Nephron progenitor cell (in vitro differentiated cells): Measurements from ENCODE around the gene OVAAL.

Experiments used
- DNase-seq: peaks from one replicate; pipeline ENCODE4 v3.0.0; 2021
- H3K27ac Mint-ChIP-seq: 2 replicates; pipeline ENCODE4 v1.8.0; 2021; ENCODE audit warnings: mild to moderate bottlenecking, moderate library complexity, mixed read lengths
- H3K27me3 Mint-ChIP-seq: 2 replicates; pipeline ENCODE4 v1.8.0; 2021; ENCODE audit warnings: mild to moderate bottlenecking, low read depth, mixed read lengths; ENCODE audit not compliant: poor library complexity
- H3K36me3 Mint-ChIP-seq: 2 replicates; pipeline ENCODE4 v1.8.0; 2021; ENCODE audit warnings: low read depth, mixed read lengths
- H3K4me1 Mint-ChIP-seq: 2 replicates; pipeline ENCODE4 v1.8.0; 2021; ENCODE audit warnings: mixed read lengths
- H3K4me3 Mint-ChIP-seq: 2 replicates; pipeline ENCODE4 v1.8.0; 2021; ENCODE audit warnings: mild to moderate bottlenecking, moderate library complexity, mixed read lengths
- H3K9me3 Mint-ChIP-seq: 2 replicates; pipeline ENCODE4 v1.8.0; 2021; ENCODE audit warnings: mild to moderate bottlenecking, moderate library complexity, mixed read lengths
- TF ChIP-seq, protein P1 (sequence below): fragments of 200-600 bp; sonication (generic); IDR thresholded peaks from 2 replicates; pipeline ENCODE4 v1.5.0; 2021; ENCODE audit warnings: antibody characterized with exemption

OVAAL gene

DNA sequence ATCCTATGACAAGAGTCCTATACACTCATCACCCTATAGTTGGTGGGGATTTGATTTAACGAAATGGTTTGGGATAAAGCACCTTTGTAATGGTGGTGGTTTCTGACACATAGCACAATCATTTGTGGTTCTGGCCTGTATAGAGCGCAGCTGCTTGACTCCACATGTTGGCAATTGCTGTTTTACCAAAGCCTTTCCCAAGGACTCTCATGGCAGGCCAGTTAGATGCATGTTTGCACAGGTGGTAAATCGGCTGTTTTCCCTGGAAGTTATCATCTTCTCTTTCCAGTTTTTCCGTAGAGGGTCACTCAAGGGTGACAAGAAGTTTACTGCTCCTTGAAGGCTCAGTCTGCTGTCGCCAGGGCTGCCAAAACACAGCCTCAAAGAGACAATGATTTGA, 56.0 kb downstream of the OVAAL start:
- H3K4me3 Mint-ChIP-seq, result peak overlapping the region; percentile 23
- DNase-seq, result no peak
- no peaks in the 10 kb centered on the region for H3K9me3 Mint-ChIP-seq
- TF ChIP-seq, protein P1, sequence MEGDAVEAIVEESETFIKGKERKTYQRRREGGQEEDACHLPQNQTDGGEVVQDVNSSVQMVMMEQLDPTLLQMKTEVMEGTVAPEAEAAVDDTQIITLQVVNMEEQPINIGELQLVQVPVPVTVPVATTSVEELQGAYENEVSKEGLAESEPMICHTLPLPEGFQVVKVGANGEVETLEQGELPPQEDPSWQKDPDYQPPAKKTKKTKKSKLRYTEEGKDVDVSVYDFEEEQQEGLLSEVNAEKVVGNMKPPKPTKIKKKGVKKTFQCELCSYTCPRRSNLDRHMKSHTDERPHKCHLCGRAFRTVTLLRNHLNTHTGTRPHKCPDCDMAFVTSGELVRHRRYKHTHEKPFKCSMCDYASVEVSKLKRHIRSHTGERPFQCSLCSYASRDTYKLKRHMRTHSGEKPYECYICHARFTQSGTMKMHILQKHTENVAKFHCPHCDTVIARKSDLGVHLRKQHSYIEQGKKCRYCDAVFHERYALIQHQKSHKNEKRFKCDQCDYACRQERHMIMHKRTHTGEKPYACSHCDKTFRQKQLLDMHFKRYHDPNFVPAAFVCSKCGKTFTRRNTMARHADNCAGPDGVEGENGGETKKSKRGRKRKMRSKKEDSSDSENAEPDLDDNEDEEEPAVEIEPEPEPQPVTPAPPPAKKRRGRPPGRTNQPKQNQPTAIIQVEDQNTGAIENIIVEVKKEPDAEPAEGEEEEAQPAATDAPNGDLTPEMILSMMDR, result no peak
- H3K4me1 Mint-ChIP-seq, result peaks cover 11% of the 10 kb centered on the region
- H3K36me3 Mint-ChIP-seq, result no peaks in the 10 kb centered on the region
- no peaks in the 10 kb centered on the region for H3K27me3 Mint-ChIP-seq
- peak overlapping the region; percentile 95 for H3K27ac Mint-ChIP-seq

DNA sequence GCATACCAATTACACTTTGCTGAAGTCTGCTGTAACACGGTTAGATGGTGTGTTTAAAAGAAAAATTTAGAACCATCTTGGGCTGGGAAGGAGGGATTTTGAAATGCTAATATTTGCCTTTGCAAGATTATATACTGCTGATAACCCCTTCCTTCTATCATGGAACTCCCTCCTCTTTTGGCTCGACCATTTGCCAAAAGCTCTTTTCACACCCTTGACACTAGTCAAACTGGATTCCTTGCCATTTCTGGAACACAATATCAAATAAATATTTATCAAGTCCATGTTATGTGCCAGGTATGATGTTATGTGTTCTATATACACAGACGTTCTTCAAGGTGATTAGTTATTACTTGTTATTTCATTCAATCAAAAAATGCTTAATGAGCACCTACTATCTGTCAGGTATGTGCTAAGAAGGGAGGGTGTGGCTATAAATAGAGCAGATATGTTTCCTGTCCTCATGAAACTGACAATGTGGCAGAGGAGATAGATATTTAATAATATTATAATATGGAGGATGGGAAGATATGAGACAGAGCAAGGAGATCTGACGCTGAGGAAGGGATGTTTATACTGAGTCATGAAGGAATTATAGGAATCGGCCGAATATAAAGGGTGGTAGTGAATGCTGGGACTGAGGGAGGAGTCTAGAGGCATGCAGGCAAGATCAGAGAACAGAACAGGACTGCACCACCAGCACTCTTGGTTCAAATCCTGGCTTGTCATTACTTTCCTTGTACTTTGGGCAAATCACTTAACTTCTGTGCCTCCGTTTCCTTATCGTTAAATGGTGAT, 56.9 kb downstream of the OVAAL start:
- no peak overlapping the region for H3K4me3 Mint-ChIP-seq
- no peak for DNase-seq
- H3K27ac Mint-ChIP-seq, result no peak overlapping the region
- H3K36me3 Mint-ChIP-seq, result no peaks in the 10 kb centered on the region
- H3K4me1 Mint-ChIP-seq, result peaks cover 10% of the 10 kb centered on the region
- TF ChIP-seq, protein P1, result no peak
- no peaks in the 10 kb centered on the region for H3K9me3 Mint-ChIP-seq
- H3K27me3 Mint-ChIP-seq, result no peaks in the 10 kb centered on the region
